ENCODE data around the gene MYCBP2.

- no peak for TF ChIP-seq CTCF (IDR thresholded peaks at IDR 0.05; ENCODE audit: poor library complexity)
- no peak for TF ChIP-seq EZH2 (IDR thresholded peaks at IDR 0.05; ENCODE audit: borderline replicate concordance)
- no peak for TF ChIP-seq EZH2phosphoT487 (IDR thresholded peaks at IDR 0.05; ENCODE audit: low read depth, severe bottlenecking, unreplicated experiment)
These were observed 16.7 kb downstream of the MYCBP2 start for GRCh38 chr13:77310161-77310560.

Data from hepatocyte (in vitro differentiated cells).